HG02623 (cell line): ENCODE measurements around the gene BHMT.
"Not testable (repeated sequence)": the region's sequence is repeated elsewhere in the genome, so short reads cannot be mapped to it uniquely, and the experiment has no call there.

Experiments
- ATAC-seq: cut with Tn5 transposase; IDR thresholded peaks from one replicate; pipeline ENCODE4 v1.9.1; 2021; ENCODE audit warnings: moderate library complexity; ENCODE audit not compliant: unreplicated experiment

Gene BHMT

DNA sequence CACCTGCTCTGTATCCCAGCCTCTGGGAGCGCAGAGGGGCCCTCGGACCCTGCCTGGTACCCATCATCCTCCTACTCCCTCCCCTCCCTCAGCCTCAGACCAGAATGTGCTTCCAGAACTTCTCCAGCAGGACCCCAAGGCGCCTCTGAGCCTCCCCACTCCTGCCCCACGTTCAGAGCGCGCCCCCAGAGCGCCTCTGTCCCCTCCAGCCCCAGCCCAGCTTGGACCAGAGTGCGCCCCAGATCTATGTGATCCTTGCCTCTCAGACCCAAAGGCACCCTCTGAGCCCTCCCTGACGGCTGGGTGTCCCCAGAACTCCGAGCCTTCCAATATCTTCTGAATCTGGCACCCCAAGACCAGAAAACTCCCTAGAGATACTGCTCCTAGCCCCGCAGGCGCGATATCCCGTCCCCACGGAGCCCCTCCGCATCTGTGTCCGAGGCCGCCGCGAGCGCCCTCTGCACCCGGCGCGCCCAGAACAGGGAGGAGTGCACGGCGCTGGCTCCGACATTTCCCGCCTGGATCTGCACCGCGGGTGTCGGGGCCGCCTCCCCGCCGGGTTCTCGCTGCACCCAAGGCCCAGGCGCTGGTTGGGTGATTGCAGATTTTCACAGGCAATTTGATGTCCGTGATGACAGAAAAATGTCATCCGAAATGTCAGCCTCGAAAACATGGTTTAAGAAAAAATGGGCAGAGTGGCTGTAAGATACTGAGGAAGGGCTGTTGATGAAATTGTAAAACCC is 522 bp downstream of the BHMT start:
- ATAC-seq = no peak

- no peak for ATAC-seq
Measured at GRCh38 chr5:79112703-79113058, 1.1 kb downstream of the BHMT start.

- ATAC-seq = no peak
Measured at GRCh38 chr5:79119486-79119885, 7.9 kb downstream of the BHMT start.

DNA sequence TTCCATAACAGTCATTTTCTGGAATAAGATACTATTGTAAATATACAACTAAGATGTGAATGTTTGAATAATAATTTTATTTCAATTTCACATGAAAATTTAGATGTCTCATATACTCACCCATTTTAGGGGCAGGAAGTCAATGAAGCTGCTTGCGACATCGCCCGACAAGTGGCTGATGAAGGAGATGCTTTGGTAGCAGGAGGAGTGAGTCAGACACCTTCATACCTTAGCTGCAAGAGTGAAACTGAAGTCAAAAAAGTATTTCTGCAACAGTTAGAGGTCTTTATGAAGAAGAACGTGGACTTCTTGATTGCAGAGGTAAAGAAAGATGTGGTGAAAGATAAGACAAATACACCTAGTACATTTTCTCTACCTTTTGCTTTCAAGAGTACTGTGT is 8.6 kb downstream of the BHMT start:
- no peak for ATAC-seq

DNA sequence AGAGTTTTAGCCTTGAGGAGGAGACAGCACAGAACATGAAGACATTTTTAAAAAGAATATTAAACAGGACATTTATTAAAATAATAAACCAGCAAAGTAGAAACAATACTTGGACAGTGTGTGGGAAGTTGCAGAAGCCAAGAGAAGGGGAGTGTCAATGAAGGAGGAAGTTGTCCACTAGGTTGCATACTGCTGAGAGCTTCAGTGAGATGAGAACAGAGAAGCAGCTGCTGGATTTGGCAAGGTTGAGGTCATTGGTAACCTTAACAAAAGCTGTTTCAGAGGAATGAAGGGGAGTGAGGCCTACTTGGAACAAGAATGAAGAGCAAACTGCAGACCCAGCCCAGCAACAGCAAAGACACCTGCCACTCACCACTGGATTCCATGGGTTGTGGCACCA is 11.4 kb downstream of the BHMT start:
- ATAC-seq = no peak

- no peak for ATAC-seq
Measured at GRCh38 chr5:79124607-79125006, 13.0 kb downstream of the BHMT start.

- no peak for ATAC-seq
Measured at GRCh38 chr5:79130781-79131180, 19.2 kb downstream of the BHMT start.

DNA sequence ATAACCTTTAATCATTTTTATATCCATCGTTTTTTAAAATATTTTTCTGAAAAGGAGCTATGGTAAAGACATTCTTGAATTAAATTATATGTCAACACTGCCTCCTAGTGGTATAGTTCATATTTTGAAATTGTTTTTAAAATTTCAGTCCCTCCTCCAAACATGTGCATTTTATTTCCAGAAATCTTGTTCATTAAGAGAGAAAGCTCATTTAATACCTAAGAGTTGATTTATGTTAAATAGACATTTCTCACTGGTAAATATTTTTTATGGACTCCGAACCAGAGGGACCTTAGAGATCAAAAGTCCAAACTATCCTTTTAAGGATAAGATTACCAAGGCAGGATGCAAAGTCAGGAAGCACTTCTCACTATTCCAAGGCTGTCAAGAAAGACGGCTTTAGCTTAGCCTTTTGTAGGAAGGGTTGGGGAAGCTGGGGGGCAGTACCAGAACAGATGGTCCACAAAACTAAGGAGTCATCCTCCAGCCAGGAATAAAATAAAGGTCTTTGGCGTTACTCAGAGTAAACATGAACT is 21.6 kb downstream of the BHMT start:
- no peak for ATAC-seq

DNA sequence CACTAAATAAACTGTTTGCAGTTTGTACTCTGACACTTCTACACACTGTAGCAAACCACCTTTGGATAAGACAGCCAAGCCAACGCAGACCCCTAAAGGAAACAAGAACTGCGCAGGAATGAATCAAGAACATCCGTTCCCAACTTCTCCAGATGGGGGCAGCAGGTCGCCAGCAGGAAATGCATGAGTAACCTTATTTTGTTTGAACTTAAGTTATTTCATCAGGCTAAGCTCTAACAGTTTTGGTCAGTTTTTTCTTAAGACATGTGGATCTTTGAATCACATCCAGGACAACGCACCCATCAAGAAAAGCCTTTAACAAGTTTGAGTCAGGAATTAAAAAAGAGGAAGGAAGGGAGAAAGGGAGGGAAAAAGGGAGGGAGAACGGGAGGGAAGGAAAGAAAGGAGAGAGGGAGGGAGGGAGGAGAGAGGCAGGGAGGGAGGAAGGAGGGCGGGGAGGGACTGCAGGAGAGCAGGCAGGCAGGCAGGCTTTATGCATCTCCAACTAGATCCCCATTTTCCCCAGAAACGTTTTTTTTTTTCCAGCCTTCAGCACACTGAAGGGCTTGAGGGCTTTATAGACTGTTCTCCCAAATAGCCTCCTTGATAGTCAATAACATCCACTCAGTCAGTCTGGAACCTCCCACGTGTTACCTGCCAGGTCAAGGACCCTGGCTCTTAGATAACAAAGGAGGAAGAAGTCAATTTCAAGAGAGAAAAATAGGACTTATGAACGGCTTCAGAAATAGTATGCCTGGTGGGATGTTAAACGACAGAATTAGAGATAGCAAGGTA is 22.2 kb downstream of the BHMT start:
- no peak for ATAC-seq

DNA sequence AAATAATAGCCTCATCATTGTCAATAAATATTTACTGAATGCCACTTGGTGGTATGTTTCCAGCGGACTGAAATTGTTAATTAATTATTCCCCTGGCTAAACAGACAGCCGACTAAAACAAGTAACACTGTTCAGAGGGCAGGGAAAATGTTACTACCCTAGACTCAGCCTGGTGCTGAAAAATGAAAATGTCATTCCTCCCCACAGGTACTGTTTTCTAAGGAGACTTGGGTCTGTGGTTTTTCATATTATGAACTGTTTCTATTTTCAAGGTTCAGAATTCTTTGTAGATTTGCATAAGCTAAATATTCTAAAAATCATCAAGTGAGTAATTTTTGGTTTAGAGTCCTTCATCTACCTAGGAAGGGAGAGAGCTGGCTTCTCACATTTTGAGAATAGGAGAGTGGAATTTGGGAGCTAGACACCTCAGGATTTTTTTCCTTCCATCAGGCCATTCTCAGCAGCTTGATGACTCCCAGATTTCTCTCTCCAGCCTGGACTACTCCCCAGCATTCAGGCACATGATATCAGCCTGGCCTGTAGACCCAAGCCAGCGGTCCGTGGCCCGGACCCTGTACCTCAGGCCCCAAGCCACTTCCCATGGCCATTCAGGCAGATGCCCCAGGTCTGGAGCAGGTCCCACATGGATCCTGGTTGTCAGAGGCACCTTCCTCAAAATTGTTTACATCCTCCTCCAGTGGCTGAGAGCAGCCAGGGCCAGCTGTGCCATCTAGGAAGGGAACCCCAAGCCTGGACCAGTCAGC is 24.4 kb downstream of the BHMT start:
- ATAC-seq = no peak

- no peak for ATAC-seq
Measured at GRCh38 chr5:79136618-79137017, 25.0 kb downstream of the BHMT start.

DNA sequence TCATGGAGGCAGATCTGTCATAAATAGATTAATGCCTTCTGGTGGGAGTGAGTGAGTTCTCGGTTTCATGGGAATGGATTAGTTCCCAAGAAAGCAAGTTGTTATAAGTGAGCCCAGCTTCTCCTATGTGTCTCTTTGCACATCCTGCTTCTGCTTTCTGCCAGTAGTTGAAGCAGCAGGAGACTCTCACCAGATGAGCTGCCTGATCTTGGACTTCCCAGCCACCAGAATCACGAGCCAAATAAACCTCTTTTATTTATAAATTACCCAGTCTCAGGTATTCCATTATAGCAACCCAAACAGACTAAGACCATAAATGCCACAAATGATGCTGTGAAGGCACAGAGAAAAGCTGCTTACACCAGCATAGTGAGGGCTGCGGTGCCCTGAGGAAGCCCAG is 28.9 kb downstream of the BHMT start:
- no peak for ATAC-seq

GRCh38 chr5:79143684-79144379 is 32.2 kb downstream of the BHMT start:
- ATAC-seq = no peak

- no peak for ATAC-seq
Measured at GRCh38 chr5:79147076-79147475, 35.5 kb downstream of the BHMT start.

DNA sequence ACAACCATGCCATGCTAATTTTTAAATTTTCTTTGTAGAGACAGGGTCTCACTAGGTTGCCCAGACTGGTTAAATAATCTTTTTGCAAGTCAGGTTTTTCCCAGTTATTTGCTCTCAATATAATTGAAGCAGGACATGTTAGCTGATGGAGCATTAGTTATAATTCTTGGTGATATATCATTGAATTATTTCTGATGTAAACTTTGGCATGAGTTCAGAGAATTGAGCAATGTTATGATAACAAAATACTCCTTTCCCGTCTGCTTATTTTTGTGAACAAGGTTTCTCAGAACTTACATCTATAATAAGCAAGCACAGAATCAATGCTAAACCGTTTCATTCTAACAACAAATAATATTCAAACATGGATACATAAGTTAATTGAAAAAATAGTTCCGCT is 37.8 kb downstream of the BHMT start:
- no peak for ATAC-seq

DNA sequence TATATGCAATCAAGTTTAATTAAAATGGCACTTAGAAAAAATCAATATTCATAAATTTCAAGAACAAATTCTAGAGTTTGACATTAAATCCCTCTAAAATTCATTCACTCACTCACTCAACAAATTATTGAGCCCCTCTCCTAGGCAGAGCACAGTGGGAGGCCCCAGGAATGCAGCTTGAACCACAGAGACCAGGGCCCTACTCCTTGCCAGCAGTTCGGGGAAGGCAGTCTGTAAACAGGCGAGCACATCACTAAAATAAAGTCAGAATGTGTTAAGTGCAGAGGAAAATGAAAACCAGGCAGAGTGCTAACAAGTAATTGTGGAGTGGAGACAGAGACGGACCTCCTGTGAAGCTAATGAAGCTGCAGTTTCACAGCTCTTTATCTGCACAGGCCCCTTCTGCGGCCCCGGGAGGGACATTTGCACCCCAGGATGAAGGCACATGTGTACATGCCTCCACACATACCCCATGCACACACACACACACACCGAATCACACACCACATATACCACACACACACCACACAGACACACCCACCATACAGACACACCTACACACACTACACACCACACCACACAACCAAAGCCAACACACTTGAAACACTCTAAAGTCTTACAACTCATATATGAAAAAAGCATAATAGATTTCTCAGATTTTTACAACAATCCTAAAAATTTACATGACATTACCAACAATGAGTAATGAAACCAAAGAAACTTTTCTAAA is 40.5 kb downstream of the BHMT start:
- no peak for ATAC-seq

DNA sequence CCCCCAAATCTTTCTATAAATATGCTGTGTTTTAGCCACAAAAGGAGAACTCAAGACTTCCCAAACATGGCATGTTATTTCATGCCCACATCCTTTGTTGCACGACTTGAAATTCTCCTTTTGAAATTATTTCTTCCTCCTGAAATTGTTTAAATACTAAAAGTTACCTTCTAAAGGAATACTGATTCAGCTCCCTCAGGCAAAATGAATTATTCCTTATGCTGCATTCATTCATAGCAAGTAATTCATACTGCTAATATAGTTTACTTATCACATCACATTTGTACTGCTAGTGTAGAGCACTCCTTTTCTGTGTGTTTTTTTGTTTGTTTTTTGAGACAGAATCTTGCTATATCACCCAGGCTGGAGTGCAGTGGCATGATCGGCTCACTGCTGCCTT is 45.7 kb downstream of the BHMT start:
- ATAC-seq = no peak

DNA sequence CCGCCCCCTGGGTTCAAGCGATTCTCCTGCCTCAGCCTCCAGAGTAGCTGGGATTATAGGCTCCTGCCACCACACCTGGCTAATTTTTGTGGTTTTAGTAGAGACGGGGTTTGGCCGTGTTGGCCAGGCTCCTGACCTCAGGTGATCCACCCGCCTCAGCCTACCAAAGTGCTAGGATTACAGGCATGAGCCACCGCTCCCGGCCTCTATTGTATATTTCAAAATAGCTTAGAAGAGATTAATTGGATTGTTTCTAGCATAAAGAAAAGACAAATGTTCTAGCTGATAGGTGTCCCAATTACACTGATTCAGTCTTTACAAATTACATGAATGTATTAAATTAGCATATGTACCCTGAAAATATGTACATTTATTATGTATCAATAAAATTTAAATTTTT is 50.0 kb downstream of the BHMT start:
- ATAC-seq = not testable (repeated sequence)

DNA sequence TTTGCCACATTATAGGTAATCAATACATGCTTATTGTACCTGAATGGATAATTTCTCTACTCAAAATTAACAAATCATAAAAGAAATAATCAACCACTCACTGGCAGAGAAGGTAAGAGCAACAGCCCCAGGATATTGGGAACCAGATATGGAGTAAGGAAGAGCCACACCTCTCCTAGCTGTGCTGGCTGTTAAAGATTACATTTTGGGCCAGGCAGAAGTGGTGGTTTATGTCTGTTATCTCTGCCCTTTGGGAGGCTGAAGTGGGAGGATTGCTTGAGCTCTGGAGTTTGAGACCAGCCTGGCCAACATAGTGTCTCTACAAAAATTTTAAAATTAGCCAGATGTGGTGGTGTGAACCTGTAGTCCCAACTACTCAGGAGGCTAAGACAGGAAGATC is 56.4 kb downstream of the BHMT start:
- no peak for ATAC-seq

- no peak for ATAC-seq
Measured at GRCh38 chr5:79170661-79171060, 59.1 kb downstream of the BHMT start.
